Measurements from ENCODE around the gene FAM98C. TPM values are rescaled to one million over a fixed set of nuclear protein-coding genes. Genes with fewer than 3 reads are reported as not detected.
A peak's percentile ranks its signal among the peaks of the same experiment; 100 is the strongest.

FAM98C gene
- total and polyA plus RNA-seq, 10 donors = 18.0 to 27.4 (median 25.2) TPM

- H3K4me3 ChIP-seq = peak overlapping the region in 3 of 8 donors; percentile 3 to 73 (median 41)
- intact Hi-C loops (cut with DNase I; ENCODE audit: low total_unique reads) = no loop called here
- H3K36me3 ChIP-seq = peaks cover 3 to 56% (median 42%) of the 10 kb centered on the region in 6 donors
- 34 to 65% (median 36%) methylated on average over 17 to 40 of the region's 40 CpGs for WGBS, 5 donors
- H3K9me3 ChIP-seq = no peaks in the 10 kb centered on the region
- TF ChIP-seq POLR2A (IDR thresholded peaks at IDR 0.05) (no peak), POLR2AphosphoS5 (IDR thresholded peaks at IDR 0.05) (peak in 1 of 3 donors; percentile 24)
- no peak for DNase-seq
- H3K4me1 ChIP-seq = peaks cover 30 to 52% (median 42%) of the 10 kb centered on the region in 6 donors
- peaks cover 0 to 77% (median 48%) of the 10 kb centered on the region in 7 donors for H3K27me3 ChIP-seq (replicated peaks in 1 of 7)
- H3K27ac ChIP-seq = no peak overlapping the region
Observed at GRCh38 chr19:38385804-38386257, 17.1 kb upstream of the FAM98C start.

GRCh38 chr19:38386300-38386970, 16.5 kb upstream of the FAM98C start:
- H3K9me3 ChIP-seq = no peaks in the 10 kb centered on the region
- intact Hi-C loops (cut with DNase I; ENCODE audit: low total_unique reads) = no loop called here

GRCh38 chr19:38386971-38387549, 15.8 kb upstream of the FAM98C start:
- H3K9me3 ChIP-seq = no peaks in the 10 kb centered on the region
- H3K27me3 ChIP-seq (replicated peaks in 1 of 7) = peaks cover 0 to 84% (median 48%) of the 10 kb centered on the region in 7 donors
- H3K36me3 ChIP-seq = peaks cover 0 to 44% (median 29%) of the 10 kb centered on the region in 6 donors
- peaks cover 30 to 52% (median 42%) of the 10 kb centered on the region in 6 donors for H3K4me1 ChIP-seq
- peak overlapping the region in 3 of 8 donors; percentile 57 to 75 (median 69) for H3K27ac ChIP-seq
- TF ChIP-seq CTCF (IDR thresholded peaks at IDR 0.05 in 8 of 11, conservative IDR thresholded peaks at IDR 0.05 in 3 of 11) (no peak), POLR2AphosphoS5 (IDR thresholded peaks at IDR 0.05) (peak in 1 of 3 donors; percentile 11)
- H3K4me3 ChIP-seq = peak overlapping the region in 6 of 8 donors; percentile 41 to 73 (median 46)
- intact Hi-C loops (cut with DNase I; ENCODE audit: low total_unique reads) = no loop called here
- peak; percentile 85 for DNase-seq
- WGBS, 5 donors = 3 to 10% (median 5%) methylated on average over 21 to 36 of the region's 36 CpGs

More at GRCh38 chr19:38386300-38386970, 16.5 kb upstream of the FAM98C start:
- H3K4me3 ChIP-seq = peak overlapping the region in 5 of 8 donors; percentile 41 to 73 (median 49)
- peaks cover 30 to 52% (median 42%) of the 10 kb centered on the region in 6 donors for H3K4me1 ChIP-seq
- 26 to 65% (median 38%) methylated on average over 20 to 61 of the region's 61 CpGs for WGBS, 5 donors
- TF ChIP-seq CTCF (IDR thresholded peaks at IDR 0.05 in 8 of 11, conservative IDR thresholded peaks at IDR 0.05 in 3 of 11) (no peak), POLR2AphosphoS5 (IDR thresholded peaks at IDR 0.05) (peak in 1 of 3 donors; percentile 21)
- no peak for DNase-seq
- H3K27me3 ChIP-seq (replicated peaks in 1 of 7) = peaks cover 0 to 78% (median 48%) of the 10 kb centered on the region in 7 donors
- H3K36me3 ChIP-seq = peaks cover under 1 to 50% (median 36%) of the 10 kb centered on the region in 6 donors
- no peak overlapping the region for H3K27ac ChIP-seq

- intact Hi-C loops (cut with DNase I; ENCODE audit: low total_unique reads) = no loop called here
- TF ChIP-seq CTCF (IDR thresholded peaks at IDR 0.05 in 8 of 11, conservative IDR thresholded peaks at IDR 0.05 in 3 of 11) = no peak
- no peak for TF ChIP-seq POLR2A (IDR thresholded peaks at IDR 0.05)
- peak; percentile 29 to 67 (median 34) for TF ChIP-seq POLR2AphosphoS5 (IDR thresholded peaks at IDR 0.05)
- peak within 1 kb of the TSS in 3 of 8 donors; percentile 57 to 75 (median 69) for H3K27ac ChIP-seq
- DNase-seq = peak; percentile 93
- H3K27me3 ChIP-seq (replicated peaks in 1 of 7) = peaks cover 0 to 87% (median 48%) of the 10 kb centered on the region in 7 donors
- peak within 1 kb of the TSS; percentile 5 to 73 (median 42) for H3K4me3 ChIP-seq
- peaks cover 0 to 37% (median 23%) of the 10 kb centered on the region in 6 donors for H3K36me3 ChIP-seq
- peaks cover 30 to 52% (median 42%) of the 10 kb centered on the region in 6 donors for H3K4me1 ChIP-seq
- H3K9me3 ChIP-seq = no peaks in the 10 kb centered on the region
- WGBS, 5 donors = 1 to 3% (median 2%) methylated on average over 50 to 51 of the region's 51 CpGs
Observed at GRCh38 chr19:38387550-38388348, 15.1 kb upstream of the FAM98C start, which contains the start of gene GGN. Gene GGN (minus strand): TSS chr19:38388034. CDS start chr19:38387261, 773 bp downstream.

Data from spleen (tissue), 11 donors.